Measurements from ENCODE around the gene TMEM80.
A peak's percentile ranks its signal among the peaks of the same experiment; 100 is the strongest.
"Not testable (repeated sequence)": the region's sequence is repeated elsewhere in the genome, so short reads cannot be mapped to it uniquely, and the experiment has no call there.

The TMEM80 gene

DNA sequence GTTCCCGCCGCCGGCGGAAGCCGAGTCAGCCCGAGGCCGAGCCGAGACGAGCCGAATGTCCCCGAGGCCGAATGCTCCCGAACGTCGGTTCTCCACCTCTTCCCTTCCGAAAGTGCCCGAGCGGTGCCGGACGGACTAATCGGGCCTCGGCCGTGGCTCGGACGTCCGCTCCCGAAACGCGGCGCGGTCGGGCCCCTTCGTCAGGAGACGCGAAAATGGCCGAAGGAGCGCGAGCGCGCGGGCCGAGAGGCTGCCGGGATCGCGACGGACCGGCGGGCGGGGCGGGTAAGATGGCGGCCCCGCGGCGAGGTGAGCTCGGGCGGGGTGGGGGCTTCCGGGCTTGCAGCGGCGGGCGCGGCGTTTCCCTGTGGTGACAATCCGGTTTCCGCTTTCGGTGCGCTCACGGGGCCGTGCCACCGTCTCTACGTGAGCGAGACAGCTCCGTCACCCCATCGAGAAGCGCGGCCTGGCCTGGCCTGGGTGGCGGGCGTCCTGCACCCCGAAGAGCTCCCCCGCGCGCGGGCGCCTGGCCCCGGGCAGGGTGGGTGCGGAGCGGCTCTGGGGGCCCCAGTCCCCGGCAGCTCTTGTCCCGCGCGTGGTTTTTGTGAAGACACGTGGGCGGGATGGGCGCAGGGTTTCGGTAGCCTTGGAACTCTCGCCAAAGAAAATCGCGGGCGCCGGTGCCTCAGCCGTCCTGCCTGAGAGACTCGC lies at the start of gene TMEM80:
Gene TMEM80 (plus strand): TSS at position 279 of the 711 bp plus-strand sequence. CDS start 12 bp downstream, at position 291.
- peak; percentile 95 for DNase-seq

- DNase-seq, result no peak
These were observed 49.4 kb upstream of the TMEM80 start for GRCh38 chr11:646214-646613.

DNA sequence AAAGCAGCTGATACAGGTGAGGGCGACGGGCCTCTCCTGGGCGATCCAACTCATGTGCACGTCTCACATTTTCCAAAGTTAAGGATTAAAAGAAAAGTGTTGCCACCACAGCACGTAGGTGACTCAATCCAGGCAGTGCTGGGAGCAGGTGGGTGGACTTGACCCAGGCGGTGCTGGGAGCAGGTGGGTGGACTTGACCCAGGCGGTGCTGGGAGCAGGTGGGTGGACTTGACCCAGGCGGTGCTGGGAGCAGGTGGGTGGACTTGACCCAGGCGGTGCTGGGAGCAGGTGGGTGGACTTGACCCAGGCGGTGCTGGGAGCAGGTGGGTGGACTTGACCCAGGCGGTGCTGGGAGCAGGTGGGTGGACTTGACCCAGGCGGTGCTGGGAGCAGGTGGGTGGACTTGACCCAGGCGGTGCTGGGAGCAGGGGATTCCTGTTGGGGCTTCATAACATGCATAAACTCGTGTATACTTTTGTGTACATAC lies 47.9 kb upstream of the TMEM80 start:
- DNase-seq, result not testable (repeated sequence)

DNA sequence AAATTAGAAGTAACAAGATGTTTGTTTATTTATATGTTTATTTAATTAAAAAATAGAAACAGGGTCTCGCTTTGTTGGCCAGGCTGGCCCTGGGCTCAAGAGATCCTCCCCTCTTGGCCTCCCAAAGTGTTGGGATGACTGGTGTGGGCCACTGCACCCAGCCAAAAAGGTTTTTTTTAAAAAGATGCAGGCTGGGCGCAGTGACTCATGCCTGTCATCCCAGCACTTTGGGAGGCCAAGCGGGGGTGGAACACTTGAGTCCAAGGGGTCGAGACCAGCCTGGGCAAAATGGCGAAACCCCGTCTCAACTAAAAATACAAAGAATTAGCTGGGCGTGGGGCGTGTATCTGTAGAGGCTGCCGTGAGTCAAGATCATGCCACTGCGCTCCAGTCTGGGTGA lies 45.1 kb upstream of the TMEM80 start:
- no peak for DNase-seq

DNA sequence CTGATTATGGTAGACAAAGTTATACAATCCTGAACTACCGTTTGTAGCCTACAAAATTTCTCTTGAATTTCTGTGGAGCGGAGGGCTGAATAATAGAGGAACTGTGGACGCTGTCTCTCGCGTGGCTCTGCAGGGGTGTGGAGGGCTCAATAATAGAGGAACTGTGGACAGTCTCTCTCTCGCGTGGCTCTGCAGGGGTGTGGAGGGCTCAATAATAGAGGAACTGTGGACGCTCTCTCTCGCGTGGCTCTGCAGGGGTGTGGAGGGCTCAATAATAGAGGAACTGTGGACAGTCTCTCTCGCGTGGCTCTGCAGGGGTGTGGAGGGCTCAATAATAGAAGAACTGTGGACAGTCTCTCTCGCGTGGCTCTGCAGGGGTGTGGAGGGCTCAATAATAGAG lies 42.5 kb upstream of the TMEM80 start:
- not testable (repeated sequence) for DNase-seq

- DNase-seq, result no peak
These were observed 41.8 kb upstream of the TMEM80 start for GRCh38 chr11:653837-654236.

GRCh38 chr11:654444-654843 lies 41.2 kb upstream of the TMEM80 start:
- DNase-seq, result not testable (repeated sequence)

DNA sequence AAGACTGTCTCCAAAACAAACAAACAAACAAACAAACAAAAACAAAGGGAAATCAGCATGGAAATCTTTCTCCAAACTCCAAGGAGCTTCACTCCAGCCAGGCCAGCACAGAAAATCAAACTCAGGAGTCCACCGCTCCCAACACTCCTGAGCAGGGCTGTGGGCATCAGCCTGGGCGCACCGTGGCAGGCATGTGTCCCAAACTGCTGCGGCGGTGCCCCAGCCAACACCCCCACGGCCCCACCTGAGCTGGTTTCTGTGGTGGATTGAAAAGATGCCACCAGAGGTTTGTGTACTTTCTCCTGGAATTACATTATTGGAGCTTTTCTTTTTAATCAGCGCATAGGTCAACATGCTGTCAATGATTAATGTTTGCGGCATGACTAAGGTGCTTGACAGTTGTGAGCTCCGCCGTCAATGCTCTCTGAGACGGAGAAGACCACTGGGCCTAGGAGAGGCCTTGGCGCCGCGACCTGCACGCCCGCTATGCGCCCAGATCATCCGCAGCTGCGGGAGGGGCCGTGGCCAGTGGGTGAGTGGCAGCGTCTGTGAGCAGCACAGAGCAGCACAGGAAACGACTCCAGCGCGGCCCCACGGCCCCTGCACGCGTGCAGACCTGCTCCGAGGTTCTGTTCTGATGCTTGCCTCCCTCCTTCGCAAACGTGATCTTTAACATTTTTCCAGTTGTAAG lies 40.4 kb upstream of the TMEM80 start:
- no peak for DNase-seq

- DNase-seq, result no peak
These were observed 39.2 kb upstream of the TMEM80 start for GRCh38 chr11:656426-656825.

- DNase-seq, result no peak
These were observed 38.8 kb upstream of the TMEM80 start for GRCh38 chr11:656866-657265.

DNA sequence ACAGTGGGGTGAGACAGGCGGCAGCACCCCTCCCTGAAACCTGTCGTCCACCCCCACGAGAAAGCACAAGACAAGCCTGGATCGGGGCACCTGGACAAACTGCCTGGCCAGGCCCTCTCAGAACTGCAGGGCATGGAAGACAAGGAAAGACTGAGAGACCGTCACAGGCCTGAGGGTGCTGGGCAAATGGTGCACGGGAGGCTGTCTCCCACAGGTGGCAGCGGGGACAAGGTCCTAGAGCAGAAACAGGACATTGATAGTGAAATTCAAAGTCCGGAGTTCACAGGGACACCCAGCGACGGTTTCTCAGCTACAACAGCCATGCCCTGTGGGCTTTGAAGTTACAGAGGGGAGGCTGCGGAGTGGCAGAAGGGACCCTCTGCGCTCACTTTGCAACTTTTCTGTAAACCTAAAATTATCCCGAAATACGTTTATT lies 37.9 kb upstream of the TMEM80 start:
- no peak for DNase-seq

DNA sequence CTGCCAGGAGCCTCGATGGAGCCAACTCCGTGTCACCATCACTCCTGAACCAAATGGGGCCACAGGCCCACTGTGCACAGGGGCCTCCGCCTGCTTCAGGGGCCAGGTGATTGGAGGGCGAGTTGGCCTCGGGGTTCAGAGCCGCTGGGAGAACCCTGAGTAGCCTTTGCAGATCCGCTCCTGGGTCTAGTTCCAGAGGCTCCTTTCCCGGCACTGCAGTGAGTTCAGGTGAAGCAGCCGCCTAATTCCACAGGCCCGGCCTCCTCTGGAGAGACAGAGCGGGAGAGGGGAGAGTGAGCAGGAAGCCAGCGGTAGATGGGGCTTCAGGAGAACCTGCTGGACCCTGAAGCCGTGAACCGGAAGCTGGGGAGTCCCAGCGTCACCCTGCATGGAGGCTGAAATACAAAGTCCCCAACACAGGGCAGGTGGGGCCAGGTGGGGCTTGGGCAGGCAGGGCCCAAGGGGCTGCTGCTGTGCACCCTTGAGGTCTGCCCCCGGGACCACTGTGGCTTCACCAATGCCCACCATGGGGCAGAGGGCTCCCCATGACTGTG lies 36.0 kb upstream of the TMEM80 start:
- DNase-seq, result no peak

- no peak for DNase-seq
These were observed 35.3 kb upstream of the TMEM80 start for GRCh38 chr11:660281-660680.

- no peak for DNase-seq
These were observed 34.8 kb upstream of the TMEM80 start for GRCh38 chr11:660681-661444.

DNA sequence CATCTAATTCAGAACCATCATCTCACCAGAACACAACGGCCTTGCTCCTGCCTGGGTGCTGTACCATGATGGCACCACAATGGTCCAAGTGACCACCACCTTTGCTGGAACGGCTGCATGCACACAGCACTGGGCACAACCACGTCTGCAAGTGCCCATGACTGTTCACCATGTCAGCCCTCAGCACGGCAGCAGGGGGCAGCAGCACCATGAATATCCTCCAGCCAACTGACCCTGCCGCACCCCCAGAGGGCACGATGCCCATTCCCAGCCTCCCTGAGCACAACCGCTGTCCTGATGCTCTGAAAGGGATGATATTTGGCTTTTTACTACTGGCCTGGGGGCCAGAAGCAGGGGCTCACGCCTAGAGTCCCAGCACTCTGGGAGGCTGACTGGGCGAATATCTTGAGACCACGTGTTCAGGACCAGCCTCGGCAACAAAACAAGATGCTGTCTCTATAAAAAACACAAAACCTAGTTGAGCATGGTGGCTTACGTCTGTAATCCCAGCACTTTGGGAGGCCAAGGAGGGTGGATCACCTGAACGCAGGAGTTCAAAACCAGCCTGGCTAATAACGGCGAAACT lies 32.8 kb upstream of the TMEM80 start:
- DNase-seq, result peak; percentile 51

DNA sequence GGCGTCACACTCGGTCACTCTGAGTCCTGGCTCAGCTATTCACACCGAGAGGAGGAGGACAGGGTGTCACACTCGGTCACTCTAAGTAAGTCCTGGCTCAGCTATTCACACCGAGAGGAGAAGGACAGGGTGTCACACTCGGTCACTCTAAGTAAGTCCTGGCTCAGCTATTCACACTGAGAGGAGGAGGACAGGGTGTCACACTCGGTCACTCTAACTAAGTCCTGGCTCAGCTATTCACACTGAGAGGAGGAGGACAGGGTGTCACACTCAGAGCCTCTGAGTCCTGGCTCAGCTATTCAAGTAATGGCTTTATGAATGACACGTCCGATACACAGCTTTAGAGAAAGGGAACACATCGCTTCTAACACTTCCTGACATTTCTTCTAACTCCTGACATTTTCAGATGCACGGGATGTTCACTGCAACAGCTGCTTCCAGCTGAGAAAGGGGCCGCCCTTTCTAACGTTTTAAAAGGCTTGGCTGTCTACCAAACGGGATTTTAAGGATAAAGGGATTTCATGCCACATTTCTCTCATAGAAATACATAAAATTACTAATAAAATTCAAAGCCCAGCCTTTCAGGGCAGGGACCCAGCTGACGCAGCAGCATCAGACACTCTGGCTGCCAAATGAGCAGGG lies 30.4 kb upstream of the TMEM80 start:
- DNase-seq, result no peak

GRCh38 chr11:665704-666281 lies 29.8 kb upstream of the TMEM80 start:
- DNase-seq, result no peak

DNA sequence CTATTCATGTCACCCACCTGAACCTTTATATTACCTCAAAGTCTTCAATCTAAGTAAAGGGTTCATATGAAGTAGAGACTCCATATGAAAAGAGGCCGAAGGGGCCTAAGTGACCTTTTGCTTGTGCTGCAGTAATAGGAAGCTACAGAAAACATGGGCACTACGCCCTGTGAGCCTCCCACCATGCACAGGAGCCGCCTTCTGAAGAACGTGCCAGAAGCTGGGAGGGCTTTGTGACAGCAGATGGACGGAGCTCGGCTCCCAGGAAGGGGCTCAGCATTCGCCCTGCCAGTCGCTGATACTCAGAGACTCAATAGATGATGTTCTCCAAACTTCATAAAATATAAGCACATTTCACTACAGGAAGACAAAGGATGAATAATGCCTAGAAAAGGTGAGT lies 21.8 kb upstream of the TMEM80 start:
- no peak for DNase-seq

DNA sequence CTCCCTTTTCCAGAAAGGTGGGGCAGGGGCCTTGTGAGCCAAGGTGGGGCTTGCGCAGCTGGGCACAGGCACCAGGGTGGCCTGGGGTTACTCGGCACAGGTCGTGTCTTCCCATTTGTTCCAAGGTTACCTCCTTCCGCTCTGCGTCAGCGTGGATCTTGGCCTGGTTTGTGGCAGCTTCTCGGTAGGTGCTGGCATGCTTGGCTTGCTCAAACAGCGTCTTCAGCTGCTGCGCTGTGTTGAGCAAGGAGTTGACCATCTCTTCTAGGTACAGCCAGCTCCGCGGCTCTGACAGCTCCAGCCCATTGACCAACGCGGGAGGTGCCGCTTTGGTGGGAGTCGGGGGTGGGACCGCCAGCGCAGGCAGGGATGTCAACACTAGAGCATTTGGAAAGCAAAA lies 21.2 kb upstream of the TMEM80 start:
- DNase-seq, result no peak

DNA sequence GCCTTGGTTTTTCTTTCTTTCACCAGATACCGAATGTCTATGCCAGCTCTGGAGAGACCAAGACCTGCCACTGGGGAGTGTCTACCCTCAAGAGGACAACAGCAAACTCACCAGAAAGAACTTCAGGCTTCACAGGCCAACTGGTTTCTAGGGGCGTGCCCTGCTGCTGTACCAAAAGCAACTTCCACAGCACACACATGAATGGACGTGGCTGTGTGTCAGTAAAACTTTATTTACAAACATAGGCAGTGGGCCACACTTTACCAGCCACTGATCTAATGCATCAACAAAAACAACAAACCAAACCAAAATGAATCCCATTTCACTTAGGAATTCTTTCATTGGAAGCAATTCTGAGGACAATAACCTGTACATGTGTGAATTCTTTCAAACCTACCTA lies 17.3 kb upstream of the TMEM80 start:
- no peak for DNase-seq

DNA sequence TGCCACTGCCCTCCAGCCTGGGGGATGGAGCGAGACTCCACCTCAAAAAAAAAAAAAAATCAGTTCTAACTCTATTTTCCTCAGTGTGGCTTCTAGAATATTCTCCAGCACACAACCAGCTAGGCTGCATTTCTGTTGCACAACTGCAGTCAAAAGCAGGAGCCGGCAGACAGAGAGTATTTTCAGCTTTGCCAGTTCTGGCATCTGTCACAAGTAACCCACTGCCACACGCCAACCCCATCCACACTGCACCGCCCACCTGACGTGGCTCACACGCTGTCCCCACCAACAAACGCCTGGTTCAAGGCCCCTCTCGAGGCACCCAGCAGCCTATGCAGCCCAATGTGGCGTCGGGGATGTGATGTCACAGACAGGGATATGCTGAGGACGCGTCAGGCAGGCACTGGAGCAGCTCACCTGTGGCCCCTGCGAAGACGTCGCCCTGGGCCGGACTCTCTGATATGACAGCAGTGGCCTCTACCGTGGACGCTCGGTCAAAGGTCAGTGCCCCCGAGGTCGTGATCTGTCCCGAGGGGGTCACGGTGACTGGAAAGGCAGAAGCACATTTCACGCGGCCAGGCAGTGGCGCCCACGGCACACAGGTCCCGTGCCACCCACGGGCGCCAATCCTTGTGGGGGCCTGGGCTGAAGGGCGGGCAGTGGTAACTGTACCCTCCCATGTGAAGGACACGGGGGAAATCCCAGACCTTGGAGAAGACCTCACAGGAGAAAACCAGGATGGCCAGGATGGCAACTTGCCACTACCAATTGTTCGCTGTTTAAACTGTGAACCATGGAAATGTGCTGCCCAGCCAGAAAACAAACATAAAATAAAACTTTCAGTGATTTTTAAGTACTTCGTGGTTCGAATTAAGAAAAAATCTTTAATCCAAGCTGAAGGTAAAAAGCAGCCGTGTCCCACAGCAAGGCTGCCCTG lies 16.1 kb upstream of the TMEM80 start:
- no peak for DNase-seq
